B cell (primary cell): ENCODE measurements around the gene ABR.

Source experiments
- EZH2 ChIP-seq: IDR thresholded peaks from 2 replicates; pipeline ENCODE4 v1.6.1; 2012; ENCODE audit warnings: borderline replicate concordance, low read depth, mild to moderate bottlenecking, moderate library complexity, low read length; ENCODE audit not compliant: insufficient read depth, poor library complexity, severe bottlenecking
- TF ChIP-seq, protein P1 (sequence below): fragments of 200-600 bp; IDR thresholded peaks from one replicate; pipeline ENCODE4 v1.8.0; 2022; ENCODE audit warnings: antibody characterized with exemption, mild to moderate bottlenecking

DNA sequence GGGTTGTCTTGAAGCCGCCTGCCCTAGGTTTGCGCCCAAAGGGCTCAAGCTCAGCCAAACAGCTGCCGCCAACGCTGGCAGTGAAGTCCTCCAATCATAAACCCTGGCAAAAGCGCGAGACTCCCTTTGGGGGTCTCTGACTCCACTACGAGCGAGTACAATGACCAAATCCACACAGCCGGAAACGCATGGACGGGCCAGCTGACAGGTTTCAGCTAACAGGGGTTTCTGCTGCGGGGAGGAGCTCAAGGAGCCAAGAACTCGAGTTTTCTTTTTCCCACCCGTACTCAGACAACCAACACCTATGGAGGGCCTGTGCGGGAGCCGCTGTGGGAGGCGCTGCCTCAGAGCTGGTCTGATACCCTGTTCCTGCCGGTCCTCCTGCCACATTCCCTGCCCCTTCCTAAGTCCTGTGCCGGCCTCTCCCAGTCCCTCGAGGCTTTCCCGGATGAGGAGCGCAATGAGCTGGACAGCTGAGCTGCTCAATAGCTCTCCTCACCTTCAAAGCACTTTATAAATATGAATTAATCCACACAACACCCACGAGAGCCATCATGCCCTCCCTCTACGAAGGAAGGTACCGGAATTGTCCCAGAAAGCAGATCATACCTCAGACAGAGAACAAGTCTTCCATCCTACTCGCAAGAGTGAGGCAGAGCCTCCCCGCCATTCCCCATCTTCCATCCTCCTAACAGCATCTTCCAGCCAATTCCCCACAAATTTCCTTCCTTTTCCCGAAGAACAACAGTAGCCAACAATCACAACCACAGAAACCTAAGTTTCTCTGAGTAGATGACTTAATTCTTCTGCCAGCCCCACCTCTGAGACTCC lies 6.1 kb downstream of the ABR start:
- TF ChIP-seq, protein P1, sequence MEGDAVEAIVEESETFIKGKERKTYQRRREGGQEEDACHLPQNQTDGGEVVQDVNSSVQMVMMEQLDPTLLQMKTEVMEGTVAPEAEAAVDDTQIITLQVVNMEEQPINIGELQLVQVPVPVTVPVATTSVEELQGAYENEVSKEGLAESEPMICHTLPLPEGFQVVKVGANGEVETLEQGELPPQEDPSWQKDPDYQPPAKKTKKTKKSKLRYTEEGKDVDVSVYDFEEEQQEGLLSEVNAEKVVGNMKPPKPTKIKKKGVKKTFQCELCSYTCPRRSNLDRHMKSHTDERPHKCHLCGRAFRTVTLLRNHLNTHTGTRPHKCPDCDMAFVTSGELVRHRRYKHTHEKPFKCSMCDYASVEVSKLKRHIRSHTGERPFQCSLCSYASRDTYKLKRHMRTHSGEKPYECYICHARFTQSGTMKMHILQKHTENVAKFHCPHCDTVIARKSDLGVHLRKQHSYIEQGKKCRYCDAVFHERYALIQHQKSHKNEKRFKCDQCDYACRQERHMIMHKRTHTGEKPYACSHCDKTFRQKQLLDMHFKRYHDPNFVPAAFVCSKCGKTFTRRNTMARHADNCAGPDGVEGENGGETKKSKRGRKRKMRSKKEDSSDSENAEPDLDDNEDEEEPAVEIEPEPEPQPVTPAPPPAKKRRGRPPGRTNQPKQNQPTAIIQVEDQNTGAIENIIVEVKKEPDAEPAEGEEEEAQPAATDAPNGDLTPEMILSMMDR = no peak
- no peak for TF ChIP-seq EZH2
